SU-DHL-6 (cell line): ENCODE measurements around the gene TEDC2.
"Not testable (repeated sequence)": the region's sequence is repeated elsewhere in the genome, so short reads cannot be mapped to it uniquely, and the experiment has no call there.

Source experiments
- H2AFZ ChIP-seq: fragments of 200-600 bp; sonication (generic); 2 replicates; pipeline ENCODE4 v1.6.1; 2014; ENCODE audit warnings: low read depth, mild to moderate bottlenecking, moderate library complexity, mixed read lengths, antibody characterized with exemption, low read length; ENCODE audit not compliant: severe bottlenecking
- H3F3A ChIP-seq: fragments of 200-600 bp; shearing (Covaris generic); 2 replicates; pipeline ENCODE4 v1.6.0; 2016; ENCODE audit warnings: antibody characterized with exemption, mild to moderate bottlenecking; ENCODE audit not compliant: insufficient read depth
- H3K27ac ChIP-seq: fragments of 200-600 bp; sonication (generic); 2 replicates; pipeline ENCODE4 v1.5.1; 2016; ENCODE audit warnings: low read depth, mild to moderate bottlenecking, low read length, moderate library complexity, mixed read lengths
- H3K27me3 ChIP-seq: fragments of 200-600 bp; sonication (generic), shearing (Covaris generic); 2 replicates; pipeline ENCODE4 v1.6.0; 2014; ENCODE audit warnings: mild to moderate bottlenecking, low read length
- H3K36me3 ChIP-seq: fragments of 200-600 bp; sonication (generic); 2 replicates; pipeline ENCODE4 v1.6.1; 2014; ENCODE audit warnings: mild to moderate bottlenecking, low read length, mixed read lengths
- H3K4me2 ChIP-seq: fragments of 300-600, 200-600 bp; shearing (Covaris generic), sonication (generic); 2 replicates; pipeline ENCODE4 v1.6.0; 2014; ENCODE audit warnings: low read length, low read depth, mild to moderate bottlenecking; ENCODE audit not compliant: poor library complexity, severe bottlenecking
- H3K4me3 ChIP-seq: fragments of 200-600 bp; sonication (generic); 2 replicates; pipeline ENCODE4 v1.5.1; 2014; ENCODE audit warnings: antibody characterized with exemption, low read length, mild to moderate bottlenecking, mixed read lengths; ENCODE audit not compliant: insufficient read depth, poor library complexity, severe bottlenecking
- H3K79me2 ChIP-seq: fragments of 200-600 bp; sonication (generic); 2 replicates; pipeline ENCODE4 v1.6.1; 2014; ENCODE audit warnings: mild to moderate bottlenecking, low read length, moderate library complexity; ENCODE audit not compliant: insufficient read depth
- H3K9ac ChIP-seq: fragments of 200-600 bp; sonication (generic); 2 replicates; pipeline ENCODE4 v1.7.0; 2014; ENCODE audit warnings: mild to moderate bottlenecking, low read length
- H3K9me2 ChIP-seq: fragments of 200-600 bp; sonication (generic); replicated peaks from 2 replicates; pipeline ENCODE4 v1.6.1; 2014; ENCODE audit warnings: low read length; ENCODE audit not compliant: insufficient read depth
- H3K9me3 ChIP-seq: fragments of 200-600 bp; sonication (generic); 2 replicates; pipeline ENCODE4 v1.6.1; 2014; ENCODE audit warnings: low read length, mixed read lengths; ENCODE audit not compliant: insufficient read depth
- H4K20me1 ChIP-seq: fragments of 200-600 bp; sonication (generic); 2 replicates; pipeline ENCODE4 v1.6.1; 2014; ENCODE audit warnings: low read depth, mild to moderate bottlenecking, antibody characterized with exemption, low read length, moderate library complexity, mixed read lengths
- CTCF ChIP-seq: fragments of 200-600 bp; sonication (generic); IDR thresholded peaks from one replicate; pipeline ENCODE4 v1.5.1; 2017; ENCODE audit warnings: antibody characterized with exemption, mild to moderate bottlenecking, low read length, moderate library complexity; ENCODE audit not compliant: insufficient read depth, poor library complexity, severe bottlenecking
- EZH2phosphoT487 ChIP-seq: fragments of 200-600 bp; sonication (generic), shearing (Covaris generic); conservative IDR thresholded peaks from 2 replicates; pipeline ENCODE4 v1.6.1; 2018; ENCODE audit warnings: mild to moderate bottlenecking, antibody characterized with exemption, low read length, moderate library complexity, mixed read lengths

TEDC2 gene

GRCh38 chr16:2439598-2439997 is 20.3 kb upstream of the TEDC2 start:
- TF ChIP-seq CTCF: no peak
- TF ChIP-seq EZH2phosphoT487: no peak
- H3K9me3 ChIP-seq: no peaks in the 10 kb centered on the region

GRCh38 chr16:2441143-2441804 is 18.6 kb upstream of the TEDC2 start:
- H3K36me3 ChIP-seq: peaks cover 17% of the 10 kb centered on the region; the same call in 1 of the 2 replicates
- not testable (repeated sequence) for H4K20me1 ChIP-seq, H3K9me2 ChIP-seq

More at GRCh38 chr16:2439598-2439997, 20.3 kb upstream of the TEDC2 start:
- H2AFZ ChIP-seq: no peak overlapping the region
- no peaks in the 10 kb centered on the region for H3K27me3 ChIP-seq
- H3K9ac ChIP-seq: no peak overlapping the region
- H3K27ac ChIP-seq: no peak overlapping the region
- 0 out of 2 replicates have a peak, but pooled peaks cover 6% of the 10 kb centered on the region for H3F3A ChIP-seq
- H4K20me1 ChIP-seq: no peaks in the 10 kb centered on the region; the same call in 1 of the 2 replicates
- H3K36me3 ChIP-seq: peaks cover 20% of the 10 kb centered on the region
- H3K79me2 ChIP-seq: 0 out of 2 replicates have a peak, but pooled peaks cover 4% of the 10 kb centered on the region
- H3K4me3 ChIP-seq: no peak overlapping the region
- no peak overlapping the region for H3K4me2 ChIP-seq
- H3K9me2 ChIP-seq: no peaks in the 10 kb centered on the region

GRCh38 chr16:2443555-2443954 is 16.4 kb upstream of the TEDC2 start:
- H3K36me3 ChIP-seq: peaks cover 16% of the 10 kb centered on the region; the same call in 1 of the 2 replicates
- H2AFZ ChIP-seq: no peak overlapping the region
- no peak overlapping the region for H3K9ac ChIP-seq
- no peaks in the 10 kb centered on the region for H3K9me2 ChIP-seq
- H3F3A ChIP-seq: 0 out of 2 replicates have a peak, but pooled peaks cover 6% of the 10 kb centered on the region
- H3K27ac ChIP-seq: no peak overlapping the region
- no peak overlapping the region for H3K4me3 ChIP-seq
- H3K9me3 ChIP-seq: no peaks in the 10 kb centered on the region
- no peak for TF ChIP-seq EZH2phosphoT487
- no peak for TF ChIP-seq CTCF
- no peaks in the 10 kb centered on the region for H3K27me3 ChIP-seq
- H4K20me1 ChIP-seq: no peaks in the 10 kb centered on the region; the same call in 1 of the 2 replicates
- no peaks in the 10 kb centered on the region for H3K79me2 ChIP-seq
- H3K4me2 ChIP-seq: no peak overlapping the region

More at GRCh38 chr16:2441143-2441804, 18.6 kb upstream of the TEDC2 start:
- not testable (repeated sequence) for H3K27ac ChIP-seq, H2AFZ ChIP-seq, H3K4me3 ChIP-seq, H3F3A ChIP-seq, H3K4me2 ChIP-seq, H3K79me2 ChIP-seq, H3K9me3 ChIP-seq, H3K27me3 ChIP-seq, H3K9ac ChIP-seq

- Histone ChIP-seq H3K36me3 (peaks cover 18% of the 10 kb centered on the region; the same call in 1 of the 2 replicates), H4K20me1 (no peaks in the 10 kb centered on the region; the same call in 1 of the 2 replicates), H3K79me2 (no peaks in the 10 kb centered on the region), H3K27ac (no peak overlapping the region), H3K9me3 (no peaks in the 10 kb centered on the region), H3F3A (no peaks in the 10 kb centered on the region), H3K9me2 (no peaks in the 10 kb centered on the region), H2AFZ (no peak overlapping the region), H3K4me2 (no peak overlapping the region), H3K9ac (no peak overlapping the region), H3K4me3 (no peak overlapping the region), H3K27me3 (no peaks in the 10 kb centered on the region)
- TF ChIP-seq EZH2phosphoT487 (no peak), CTCF (no peak)
These were observed 11.9 kb upstream of the TEDC2 start for GRCh38 chr16:2447920-2448583.
